Endothelial cell of umbilical vein (primary cell): Measurements from ENCODE around the gene AEBP1. TPM values are rescaled to one million over a fixed set of nuclear protein-coding genes. Genes with fewer than 3 reads are reported as not detected.
"Not testable (repeated sequence)": the region's sequence is repeated elsewhere in the genome, so short reads cannot be mapped to it uniquely, and the experiment has no call there.

Source experiments
- BruUV-seq: library from RNA; stranded (reverse); fragments of 400-500 nt; replicated peaks from 2 replicates; lab custom pipeline; 2021; lab: Mats Ljungman, UMichigan
- CTCF ChIA-PET: fragments of 300-600, 350-600 bp; sonication (Branson Sonifier 250); formaldehyde crosslinking; loops from one replicate; lab custom pipeline; 2021; ENCODE audit warnings: antibody characterized with exemption, inconsistent platforms; lab: Charles Lee
- POLR2A ChIA-PET: fragments of 300-600, 350-600 bp; sonication (Branson Sonifier 250); formaldehyde crosslinking; loops from one replicate; lab custom pipeline; 2021; ENCODE audit warnings: antibody characterized with exemption, inconsistent platforms; lab: Charles Lee
- DNase-seq: peaks from one replicate; pipeline ENCODE4 v3.0.0-alpha.2; 2011; ENCODE audit warnings: low read depth, low spot score
- FAIRE-seq: peaks from 2 replicates; lab custom pipeline; 2011; peaks lifted over from hg19 to GRCh38; lab: Jason Lieb, UNC
- H2AFZ ChIP-seq: 2 replicates; pipeline ENCODE4 v1.6.0; 2012; ENCODE audit warnings: low read depth, low read length, control low read depth, inconsistent platforms
- H3K27ac ChIP-seq: 2 replicates; pipeline ENCODE4 v1.5.1; 2011; ENCODE audit warnings: low read depth, mild to moderate bottlenecking, control low read depth, low read length, moderate library complexity; ENCODE audit not compliant: insufficient read depth
- H3K27me3 ChIP-seq, 2 experiments: 2 replicates each; pipeline versions ENCODE4 v1.6.0 to v1.6.1; 2011; ENCODE audit warnings: low read length in 2 of 2, mixed read lengths in 1 of 2; ENCODE audit not compliant: control insufficient read depth in 2 of 2, insufficient read depth in 2 of 2
- H3K36me3 ChIP-seq, 2 experiments: 2 replicates in 1 of 2; 3 replicates in 1 of 2; pipeline ENCODE4 v1.5.1; 2011; ENCODE audit warnings: low read length in 2 of 2, mild to moderate bottlenecking in 1 of 2, moderate library complexity in 1 of 2; ENCODE audit not compliant: control insufficient read depth in 2 of 2, insufficient read depth in 2 of 2; ENCODE audit errors: extremely low read depth in 1 of 2
- H3K4me1 ChIP-seq: 3 replicates; pipeline ENCODE4 v1.5.1; 2011; ENCODE audit warnings: mild to moderate bottlenecking, low read length; ENCODE audit not compliant: control insufficient read depth, insufficient read depth; ENCODE audit errors: extremely low read depth
- H3K4me2 ChIP-seq: 2 replicates; pipeline ENCODE4 v1.6.1; 2011; ENCODE audit warnings: low read length, control low read depth, mixed read lengths; ENCODE audit not compliant: insufficient read depth
- H3K4me3 ChIP-seq, 3 experiments: fragments of 200-600 bp in 1 of 3; sonication (generic), shearing (Covaris generic) in 1 of 3; replicated peaks in 1 of 3; 2 replicates each; pipeline ENCODE4 v1.5.1; 2011 to 2016; ENCODE audit warnings: control low read depth in 3 of 3, low read length in 3 of 3, mild to moderate bottlenecking in 2 of 3, inconsistent platforms in 1 of 3, low read depth in 1 of 3, moderate library complexity in 1 of 3; ENCODE audit not compliant: insufficient read depth in 1 of 3
- H3K79me2 ChIP-seq: 2 replicates; pipeline ENCODE4 v1.6.0; 2012; ENCODE audit warnings: low read length, inconsistent platforms; ENCODE audit not compliant: control insufficient read depth, insufficient read depth
- H3K9ac ChIP-seq: replicated peaks from 2 replicates; pipeline ENCODE3; 2011; ENCODE audit warnings: low read length, control low read depth; ENCODE audit not compliant: insufficient read depth; ENCODE audit errors: extremely low read depth
- H3K9me1 ChIP-seq: replicated peaks from 3 replicates; pipeline ENCODE4 v1.6.0; 2011; ENCODE audit warnings: mild to moderate bottlenecking, low read length; ENCODE audit not compliant: control insufficient read depth, insufficient read depth; ENCODE audit errors: extremely low read depth
- H3K9me3 ChIP-seq: replicated peaks from 2 replicates; pipeline ENCODE4 v1.5.1; 2012; ENCODE audit warnings: low read length, inconsistent platforms; ENCODE audit not compliant: control insufficient read depth, insufficient read depth
- H4K20me1 ChIP-seq: replicated peaks from 2 replicates; pipeline ENCODE3; 2011; ENCODE audit warnings: mild to moderate bottlenecking, low read length; ENCODE audit not compliant: control insufficient read depth, insufficient read depth; ENCODE audit errors: extremely low read depth
- EZH2 ChIP-seq: IDR thresholded peaks from 2 replicates; pipeline ENCODE4 v1.6.1; 2012; ENCODE audit warnings: borderline replicate concordance, low read depth, mild to moderate bottlenecking, moderate library complexity, low read length, inconsistent platforms; ENCODE audit not compliant: severe bottlenecking
- FOS ChIP-seq: IDR thresholded peaks from 2 replicates; pipeline ENCODE4 v1.6.1; 2011; ENCODE audit warnings: mild to moderate bottlenecking, low read length, moderate library complexity, borderline replicate concordance; ENCODE audit not compliant: insufficient read depth
- GATA2 ChIP-seq: IDR thresholded peaks from 2 replicates; pipeline ENCODE4 v1.7.0; 2011; ENCODE audit warnings: low read depth, mild to moderate bottlenecking, moderate library complexity, mixed read lengths, low read length; ENCODE audit not compliant: insufficient read length, insufficient read depth
- JUN ChIP-seq: IDR thresholded peaks from 2 replicates; pipeline ENCODE4 v1.6.1; 2011; ENCODE audit warnings: borderline replicate concordance, low read depth; ENCODE audit not compliant: insufficient read length, insufficient read depth
- MYC ChIP-seq: IDR thresholded peaks from one replicate; pipeline ENCODE4 v1.6.1; 2011; ENCODE audit warnings: mild to moderate bottlenecking, low read depth, low read length
- POLR2A ChIP-seq: IDR thresholded peaks from 2 replicates; pipeline ENCODE4 v1.6.1; 2012; ENCODE audit warnings: low read depth, mild to moderate bottlenecking, control low read depth, low read length
- POLR2AphosphoS5 ChIP-seq: IDR thresholded peaks from 2 replicates; pipeline ENCODE4 v1.6.1; 2012; ENCODE audit warnings: low read depth, mild to moderate bottlenecking, control low read depth, low read length, moderate library complexity; ENCODE audit not compliant: insufficient read depth
- dilution Hi-C: fragments of 300-500 bp; cut with MboI; formaldehyde crosslinking; loops from one replicate; pipeline ENCODE4 v1.15.0; 2019; ENCODE audit warnings: low sequenced_read_pairs; ENCODE audit not compliant: extremely low pct_ligation_motif_present
- intact Hi-C: fragments of 100-400 bp; cut with micrococcal nuclease; formaldehyde crosslinking; loops from one replicate; pipeline ENCODE4 v1.10.0; 2022
- polyA plus RNA-seq, 4 experiments: library from polyadenylated mRNA; depleted of rRNA in 3 of 4; stranded (reverse) in 3 of 4; unstranded in 1 of 4; fragments of >200 nt; gene quantifications; 2 replicates each; pipeline versions ENCODE4 v1.2.1 to v1.2.3, GENCODE V29; 2011 to 2012; ENCODE audit warnings: missing spikeins in 1 of 4
- total RNA-seq: library from RNA; stranded (reverse); gene quantifications from 2 replicates; pipeline ENCODE4 v1.2.3, GENCODE V29; 2021
- TF ChIP-seq, protein P1 (sequence below): IDR thresholded peaks from 2 replicates; pipeline ENCODE4 v1.6.1; 2011; ENCODE audit not compliant: insufficient read depth, insufficient read length
- TF ChIP-seq, protein P2 (sequence below), 2 donors: IDR thresholded peaks; 1 replicate in 1 of 2; 2 replicates in 1 of 2; pipeline ENCODE4 v1.5.1; 2011; ENCODE audit warnings: low read length in 2 of 2, mild to moderate bottlenecking in 2 of 2, moderate library complexity in 2 of 2, control low read depth in 1 of 2, inconsistent platforms in 1 of 2, low read depth in 1 of 2; ENCODE audit not compliant: insufficient read depth in 1 of 2; ENCODE audit errors: extremely low read depth in 1 of 2

Gene AEBP1
- total and polyA plus RNA-seq, 2 donors (not counting 3 experiments of a cell fraction or from before 2014, with no cell fraction given) = 20.6 to 48.0 TPM

DNA sequence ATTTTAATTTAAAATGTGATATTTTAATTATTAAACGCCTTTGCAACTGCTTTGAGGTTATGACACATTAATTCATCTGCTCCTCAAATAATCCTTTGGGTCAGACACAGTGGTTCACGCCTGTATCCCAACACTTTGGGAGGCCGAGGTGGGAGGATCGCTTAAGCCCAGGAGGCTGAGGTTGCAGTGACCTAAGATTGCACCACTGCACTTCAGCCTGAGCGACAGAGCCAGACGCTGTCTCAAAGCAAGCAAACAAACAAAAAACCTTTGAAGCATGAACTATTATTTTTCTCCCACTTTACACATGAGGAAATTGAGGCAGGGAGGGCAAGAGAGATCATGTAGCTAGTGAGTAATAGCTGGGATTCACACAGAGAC, 20.7 kb downstream of the AEBP1 start:
- no peak for FAIRE-seq
- Histone ChIP-seq H3K27ac (no peak overlapping the region), H3K9me1 (no peaks in the 10 kb centered on the region), H3K4me3 (no peak overlapping the region), H3K27me3 (peaks cover 0 to 1% of the 10 kb centered on the region in 2 experiments), H3K36me3 (peaks cover 0 to 2% of the 10 kb centered on the region in 2 experiments), H3K4me1 (peaks cover 14% of the 10 kb centered on the region), H3K79me2 (peaks cover 21% of the 10 kb centered on the region), H4K20me1 (no peaks in the 10 kb centered on the region), H3K9me3 (no peaks in the 10 kb centered on the region), H3K4me2 (no peak overlapping the region), H3K9ac (no peak overlapping the region), H2AFZ (no peak overlapping the region)
- POLR2A ChIA-PET = interaction anchor here (0.7 kb wide), 1 partner anchor 9 kb away, joined by 6 read pairs; no protein-coding TSS in a partner anchor
- TF ChIP-seq POLR2AphosphoS5 = no peak
- no peak for TF ChIP-seq JUN
- no peak for TF ChIP-seq POLR2A
- no peak for TF ChIP-seq GATA2
- TF ChIP-seq, protein P1, sequence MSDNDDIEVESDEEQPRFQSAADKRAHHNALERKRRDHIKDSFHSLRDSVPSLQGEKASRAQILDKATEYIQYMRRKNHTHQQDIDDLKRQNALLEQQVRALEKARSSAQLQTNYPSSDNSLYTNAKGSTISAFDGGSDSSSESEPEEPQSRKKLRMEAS = no peak
- TF ChIP-seq EZH2 = no peak
- TF ChIP-seq, protein P2, sequence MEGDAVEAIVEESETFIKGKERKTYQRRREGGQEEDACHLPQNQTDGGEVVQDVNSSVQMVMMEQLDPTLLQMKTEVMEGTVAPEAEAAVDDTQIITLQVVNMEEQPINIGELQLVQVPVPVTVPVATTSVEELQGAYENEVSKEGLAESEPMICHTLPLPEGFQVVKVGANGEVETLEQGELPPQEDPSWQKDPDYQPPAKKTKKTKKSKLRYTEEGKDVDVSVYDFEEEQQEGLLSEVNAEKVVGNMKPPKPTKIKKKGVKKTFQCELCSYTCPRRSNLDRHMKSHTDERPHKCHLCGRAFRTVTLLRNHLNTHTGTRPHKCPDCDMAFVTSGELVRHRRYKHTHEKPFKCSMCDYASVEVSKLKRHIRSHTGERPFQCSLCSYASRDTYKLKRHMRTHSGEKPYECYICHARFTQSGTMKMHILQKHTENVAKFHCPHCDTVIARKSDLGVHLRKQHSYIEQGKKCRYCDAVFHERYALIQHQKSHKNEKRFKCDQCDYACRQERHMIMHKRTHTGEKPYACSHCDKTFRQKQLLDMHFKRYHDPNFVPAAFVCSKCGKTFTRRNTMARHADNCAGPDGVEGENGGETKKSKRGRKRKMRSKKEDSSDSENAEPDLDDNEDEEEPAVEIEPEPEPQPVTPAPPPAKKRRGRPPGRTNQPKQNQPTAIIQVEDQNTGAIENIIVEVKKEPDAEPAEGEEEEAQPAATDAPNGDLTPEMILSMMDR (IDR thresholded peaks at IDR 0.05; ENCODE audit: extremely low read depth in 1 of 2, insufficient read depth in 1 of 2, low read depth in 1 of 2, low read length in 2 of 2) = no peak
- TF ChIP-seq FOS = no peak
- no peak for TF ChIP-seq MYC
- dilution Hi-C loops = no loop called here
- no peak for DNase-seq
- BruUV-seq = no TSS peak
- intact Hi-C loops = no loop called here
- CTCF ChIA-PET = interaction anchor here (1.1 to 2.1 kb wide), 5 partner anchors 22 to 71 kb away, joined by 4 to 30 read pairs (median 4); no protein-coding TSS in a partner anchor

DNA sequence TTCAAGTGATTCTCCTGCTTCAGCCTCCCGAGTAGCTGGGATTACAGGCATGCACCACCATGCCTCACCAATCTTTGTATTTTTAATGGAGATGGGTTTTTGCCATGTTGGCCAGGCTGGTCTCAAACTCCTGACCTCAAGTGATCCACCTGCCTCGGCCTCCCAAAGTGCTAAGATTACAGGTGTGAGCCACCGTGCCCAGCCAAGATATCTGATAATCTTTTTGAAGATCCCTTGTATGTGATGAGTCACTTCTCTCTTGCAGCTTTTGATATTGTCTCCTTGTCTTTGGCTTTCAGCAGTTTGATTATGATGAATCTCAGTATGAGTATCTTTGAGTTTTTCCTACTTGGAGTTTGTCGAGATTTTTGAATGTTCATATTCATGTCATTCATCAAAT, 22.4 kb downstream of the AEBP1 start:
- H3K27me3 ChIP-seq, BruUV-seq, H3K4me2 ChIP-seq, H3K4me3 ChIP-seq, H2AFZ ChIP-seq, intact Hi-C loops, FAIRE-seq, H3K9me3 ChIP-seq, H4K20me1 ChIP-seq, POLR2A ChIA-PET, H3K27ac ChIP-seq, H3K36me3 ChIP-seq, H3K9ac ChIP-seq, DNase-seq, dilution Hi-C loops, H3K9me1 ChIP-seq: not testable (repeated sequence)
- peaks cover 13% of the 10 kb centered on the region for H3K79me2 ChIP-seq
- CTCF ChIA-PET = interaction anchor here (1.1 kb wide), 1 partner anchor 9 kb away, joined by 4 read pairs; no protein-coding TSS in a partner anchor
- peaks cover 14% of the 10 kb centered on the region for H3K4me1 ChIP-seq
